HPDE6-E6E7 (cell line): ENCODE measurements around the gene KRT10.
A peak's percentile ranks its signal among the peaks of the same experiment; 100 is the strongest.
"Not testable (repeated sequence)": the region's sequence is repeated elsewhere in the genome, so short reads cannot be mapped to it uniquely, and the experiment has no call there.

ENCODE experiments used
- DNase-seq: peaks from one replicate; pipeline ENCODE4 v3.0.0; 2011; ENCODE audit warnings: missing footprints; ENCODE audit errors: extremely low spot score

Gene KRT10

GRCh38 chr17:40822132-40822812 is at the start of gene KRT10:
TSS of gene KRT10 (minus strand) at chr17:40822614. CDS start at chr17:40822585, 29 bp downstream.
- DNase-seq = no peak

GRCh38 chr17:40871316-40871715 is 48.9 kb upstream of the KRT10 start:
- no peak for DNase-seq

- DNase-seq = no peak
Observed at GRCh38 chr17:40870136-40870535, 47.7 kb upstream of the KRT10 start.

- DNase-seq = no peak
Observed at GRCh38 chr17:40866838-40867237, 44.4 kb upstream of the KRT10 start, which contains the start of gene KRT12. TSS of gene KRT12 (minus strand) at chr17:40867223. CDS start at chr17:40867186, 37 bp downstream.

- DNase-seq = no peak
Observed at GRCh38 chr17:40864661-40865390, 42.4 kb upstream of the KRT10 start.

GRCh38 chr17:40862985-40863733 is 40.7 kb upstream of the KRT10 start:
- DNase-seq = no peak

GRCh38 chr17:40859536-40859935 is 37.1 kb upstream of the KRT10 start:
- no peak for DNase-seq

- not testable (repeated sequence) for DNase-seq
Observed at GRCh38 chr17:40858667-40859066, 36.3 kb upstream of the KRT10 start.

- DNase-seq = no peak
Observed at GRCh38 chr17:40857535-40857934, 35.1 kb upstream of the KRT10 start.

- DNase-seq = peak; percentile 63
Observed at GRCh38 chr17:40854175-40854814, 31.9 kb upstream of the KRT10 start.

GRCh38 chr17:40852364-40852763 is 29.9 kb upstream of the KRT10 start:
- DNase-seq = no peak

- DNase-seq = no peak
Observed at GRCh38 chr17:40850293-40850972, 28.0 kb upstream of the KRT10 start.

GRCh38 chr17:40849723-40850122 is 27.3 kb upstream of the KRT10 start:
- no peak for DNase-seq

- no peak for DNase-seq
Observed at GRCh38 chr17:40848583-40849235, 26.3 kb upstream of the KRT10 start.

- no peak for DNase-seq
Observed at GRCh38 chr17:40846515-40847144, 24.2 kb upstream of the KRT10 start.

GRCh38 chr17:40844671-40845107 is 22.3 kb upstream of the KRT10 start:
- no peak for DNase-seq

GRCh38 chr17:40843242-40843641 is 20.8 kb upstream of the KRT10 start:
- DNase-seq = no peak

GRCh38 chr17:40841246-40841645 is 18.8 kb upstream of the KRT10 start:
- DNase-seq = no peak

- no peak for DNase-seq
Observed at GRCh38 chr17:40839194-40839593, 16.8 kb upstream of the KRT10 start.

GRCh38 chr17:40836020-40836419 is 13.6 kb upstream of the KRT10 start:
- DNase-seq = no peak
